ENCODE measurements around the gene ANLN.

Gene ANLN

GRCh38 chr7:36473454-36474282 is 84.0 kb downstream of the ANLN start:
- Histone ChIP-seq H3K4me2 (ENCODE audit: insufficient read depth, low read length) (no peak overlapping the region), H3K36me3 (ENCODE audit: insufficient read depth, low read length) (no peaks in the 10 kb centered on the region), H3K27ac (ENCODE audit: low read length) (no peak overlapping the region), H3K9ac (ENCODE audit: low read depth, low read length) (no peak overlapping the region), H2AFZ (ENCODE audit: low read depth, low read length) (no peak overlapping the region), H3K9me3 (ENCODE audit: insufficient read depth, low read length, severe bottlenecking) (no peaks in the 10 kb centered on the region), H4K20me1 (ENCODE audit: insufficient read depth, low read length) (no peaks in the 10 kb centered on the region), H3K79me2 (ENCODE audit: insufficient read depth, low read length) (no peaks in the 10 kb centered on the region), H3K4me1 (ENCODE audit: insufficient read depth, low read length) (no peaks in the 10 kb centered on the region), H3K4me3 (ENCODE audit: low read depth in 1 of 2, low read length in 2 of 2) (no peak overlapping the region), H3K27me3 (ENCODE audit: insufficient read depth, low read length, poor library complexity) (no peaks in the 10 kb centered on the region)
- DNase-seq (peak; percentile 58), ATAC-seq (ENCODE audit: insufficient read depth, low read depth) (peak; percentile 66)
- TF ChIP-seq EZH2 (IDR thresholded peaks at IDR 0.05; ENCODE audit: borderline replicate concordance, low read depth, low read length, severe bottlenecking) (no peak), CTCF (IDR thresholded peaks at IDR 0.05; ENCODE audit: borderline replicate concordance, extremely low read depth, low read length, poor library complexity, severe bottlenecking) (peak; percentile 67)

- H3K4me1 ChIP-seq (ENCODE audit: insufficient read depth, low read length), result no peaks in the 10 kb centered on the region
- H2AFZ ChIP-seq (ENCODE audit: low read depth, low read length), result no peak overlapping the region
- no peak for TF ChIP-seq CTCF (IDR thresholded peaks at IDR 0.05; ENCODE audit: borderline replicate concordance, extremely low read depth, low read length, poor library complexity, severe bottlenecking)
- no peak for TF ChIP-seq EZH2 (IDR thresholded peaks at IDR 0.05; ENCODE audit: borderline replicate concordance, low read depth, low read length, severe bottlenecking)
- H3K36me3 ChIP-seq (ENCODE audit: insufficient read depth, low read length), result no peaks in the 10 kb centered on the region
- H3K4me3 ChIP-seq (ENCODE audit: low read depth in 1 of 2, low read length in 2 of 2), result no peak overlapping the region
- peak; percentile 67 for ATAC-seq (ENCODE audit: insufficient read depth, low read depth)
- no peaks in the 10 kb centered on the region for H4K20me1 ChIP-seq (ENCODE audit: insufficient read depth, low read length)
- no peak for DNase-seq
- no peak overlapping the region for H3K4me2 ChIP-seq (ENCODE audit: insufficient read depth, low read length)
- no peak overlapping the region for H3K9ac ChIP-seq (ENCODE audit: low read depth, low read length)
- H3K9me3 ChIP-seq (ENCODE audit: insufficient read depth, low read length, severe bottlenecking), result no peaks in the 10 kb centered on the region
- no peaks in the 10 kb centered on the region for H3K27me3 ChIP-seq (ENCODE audit: insufficient read depth, low read length, poor library complexity)
- no peaks in the 10 kb centered on the region for H3K79me2 ChIP-seq (ENCODE audit: insufficient read depth, low read length)
- no peak overlapping the region for H3K27ac ChIP-seq (ENCODE audit: low read length)
Measured at GRCh38 chr7:36474283-36475010, 84.8 kb downstream of the ANLN start.

- Histone ChIP-seq H3K27me3 (ENCODE audit: insufficient read depth, low read length, poor library complexity) (no peaks in the 10 kb centered on the region), H3K9me3 (ENCODE audit: insufficient read depth, low read length, severe bottlenecking) (no peaks in the 10 kb centered on the region), H3K27ac (ENCODE audit: low read length) (no peak overlapping the region), H2AFZ (ENCODE audit: low read depth, low read length) (no peak overlapping the region), H3K4me2 (ENCODE audit: insufficient read depth, low read length) (no peak overlapping the region), H3K9ac (ENCODE audit: low read depth, low read length) (no peak overlapping the region), H3K36me3 (ENCODE audit: insufficient read depth, low read length) (no peaks in the 10 kb centered on the region), H3K79me2 (ENCODE audit: insufficient read depth, low read length) (no peaks in the 10 kb centered on the region), H4K20me1 (ENCODE audit: insufficient read depth, low read length) (no peaks in the 10 kb centered on the region), H3K4me1 (ENCODE audit: insufficient read depth, low read length) (no peaks in the 10 kb centered on the region), H3K4me3 (ENCODE audit: low read depth in 1 of 2, low read length in 2 of 2) (no peak overlapping the region)
- ATAC-seq (ENCODE audit: insufficient read depth, low read depth), result no peak
- TF ChIP-seq CTCF (IDR thresholded peaks at IDR 0.05; ENCODE audit: borderline replicate concordance, extremely low read depth, low read length, poor library complexity, severe bottlenecking) (no peak), EZH2 (IDR thresholded peaks at IDR 0.05; ENCODE audit: borderline replicate concordance, low read depth, low read length, severe bottlenecking) (no peak)
- DNase-seq, result no peak
Measured at GRCh38 chr7:36475011-36475342, 85.3 kb downstream of the ANLN start.

Measured in DND-41 (cell line).